Cardiac fibroblast (primary cell): ENCODE data around the gene HOXB4.

Experiments
- DNase-seq, 2 donors: peaks; one replicate each; pipeline versions ENCODE4 v3.0.0 to v3.0.0-alpha.2; 2010; ENCODE audit warnings: low read depth in 2 of 2
- H3K4me3 ChIP-seq, 2 donors: replicated peaks in 1 of 2; 1 replicate in 1 of 2; 2 replicates in 1 of 2; pipeline ENCODE4 v1.5.1; 2011; ENCODE audit warnings: low read depth in 2 of 2, low read length in 2 of 2, mild to moderate bottlenecking in 2 of 2, moderate library complexity in 1 of 2
- CTCF ChIP-seq: IDR thresholded peaks from one replicate; pipeline ENCODE4 v1.5.1; 2011; ENCODE audit warnings: low read depth, mild to moderate bottlenecking, low read length, inconsistent platforms

Gene HOXB4

DNA sequence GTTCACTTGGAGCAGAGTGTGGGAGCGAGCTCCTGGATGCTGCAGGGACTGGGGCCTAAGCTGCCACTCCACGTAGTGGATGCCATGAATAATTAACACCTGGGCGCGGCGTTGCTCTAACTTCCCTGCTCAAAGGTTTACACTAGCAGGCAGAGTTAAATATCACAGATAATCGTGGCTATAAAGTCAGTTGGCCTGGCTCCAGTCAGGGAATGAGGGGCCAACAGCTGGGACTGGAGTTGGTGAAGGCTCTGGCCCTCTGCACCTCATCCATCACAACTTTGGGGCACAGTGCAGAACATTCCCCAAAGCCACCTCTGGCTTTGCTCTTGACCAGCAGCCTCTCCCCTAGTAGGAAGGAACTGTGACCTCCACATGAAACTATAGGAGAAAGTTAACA lies 10.9 kb downstream of the HOXB4 start:
- no peak for DNase-seq
- TF ChIP-seq CTCF, result no peak
- no peak overlapping the region for H3K4me3 ChIP-seq

DNA sequence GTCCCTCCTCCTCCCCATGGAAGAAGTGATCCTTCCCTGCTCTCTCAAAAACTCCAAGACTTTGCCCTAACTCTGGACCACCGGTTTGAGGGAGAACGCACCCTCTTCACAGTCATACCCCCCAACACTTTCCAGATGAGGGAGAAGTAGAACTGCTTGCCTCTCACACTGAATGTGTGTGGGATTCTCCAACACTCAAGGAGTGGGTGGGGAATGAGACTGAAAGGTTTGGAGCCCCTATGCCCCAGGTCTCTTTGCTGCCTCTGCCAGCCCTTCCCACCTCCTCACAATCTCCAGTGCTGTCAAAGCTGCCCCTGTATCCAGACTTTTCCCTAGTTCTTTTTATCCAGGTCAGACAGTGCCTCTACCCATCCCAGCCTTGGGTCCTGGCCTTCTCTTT lies 11.4 kb downstream of the HOXB4 start:
- no peak for TF ChIP-seq CTCF
- H3K4me3 ChIP-seq, result no peak overlapping the region
- DNase-seq, result no peak

GRCh38 chr17:48565925-48566710 lies 12.0 kb downstream of the HOXB4 start:
- DNase-seq, result no peak
- TF ChIP-seq CTCF, result no peak
- H3K4me3 ChIP-seq, result no peak overlapping the region

GRCh38 chr17:48565022-48565554 lies 13.1 kb downstream of the HOXB4 start:
- no peak for TF ChIP-seq CTCF
- H3K4me3 ChIP-seq, result peak overlapping the region in 1 of 2 donors; percentile 56
- no peak for DNase-seq

DNA sequence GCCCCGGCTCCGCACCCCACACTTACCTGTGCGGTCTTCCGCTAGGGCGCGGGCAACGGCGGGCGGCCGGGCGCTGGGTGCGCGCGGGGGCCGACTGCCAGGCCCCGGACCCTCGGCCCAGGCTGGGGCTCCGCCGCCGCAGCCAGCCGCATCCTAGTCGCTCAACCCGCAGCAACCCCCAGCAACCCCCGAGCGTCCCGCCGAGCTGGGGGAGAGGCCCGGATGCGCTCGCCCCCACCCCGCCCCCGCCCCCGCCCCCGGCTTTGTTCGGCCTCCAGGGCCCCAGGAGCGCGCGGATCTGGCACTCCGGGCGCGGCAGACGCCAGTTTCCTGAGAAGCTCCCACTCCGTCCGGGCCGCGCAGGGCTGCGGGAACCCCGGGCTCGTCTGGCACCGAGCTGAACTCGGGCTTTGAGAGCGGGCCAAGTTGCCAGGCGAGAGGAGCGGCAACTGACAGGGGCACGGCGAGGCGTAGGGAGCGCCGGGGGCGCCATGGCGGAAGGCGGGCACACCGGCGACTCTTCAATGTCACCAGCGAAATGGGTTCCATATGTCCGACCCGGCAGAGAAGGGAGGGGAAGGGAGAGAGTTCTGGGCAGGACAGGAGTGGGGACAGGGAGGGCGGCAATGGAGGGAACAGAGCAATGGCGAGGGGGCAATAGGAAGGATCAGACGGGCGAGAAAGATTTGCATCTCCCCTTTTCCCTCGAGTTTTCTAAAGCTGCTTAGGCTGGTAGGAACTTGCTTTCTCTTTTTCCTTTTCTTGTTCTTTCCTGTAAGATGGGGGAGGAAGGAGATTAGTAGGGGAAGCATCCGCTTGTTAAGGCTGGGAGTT lies 13.7 kb downstream of the HOXB4 start:
- no peak for TF ChIP-seq CTCF

GRCh38 chr17:48563867-48564187 lies 14.3 kb downstream of the HOXB4 start:
- DNase-seq, result no peak
- no peak for TF ChIP-seq CTCF
- H3K4me3 ChIP-seq, result peak overlapping the region; percentile 11 to 56

More for the DNA sequence above, 13.7 kb downstream of the HOXB4 start:
- H3K4me3 ChIP-seq, result peak overlapping the region; percentile 33 to 56
- no peak for DNase-seq
